GM12878 (cell line): Measurements from ENCODE around the gene PCDHGB5. TPM values are rescaled to one million over a fixed set of nuclear protein-coding genes. Genes with fewer than 3 reads are reported as not detected.

Experiments used
- ATAC-seq: fragments of 200-7000 bp; cut with Tn5 transposase; 3 replicates; pipeline ENCODE4 v1.9.1; 2020; ENCODE audit warnings: mild to moderate bottlenecking, moderate library complexity
- BruUV-seq: library from RNA; stranded (reverse); fragments of 400-500 nt; replicated peaks from 2 replicates; lab custom pipeline; 2021; lab: Mats Ljungman, UMichigan
- CTCF ChIA-PET: fragments of 300-600 bp; sonication (Branson Sonifier 250); formaldehyde crosslinking; extraction: SDS; loops from one replicate; lab custom pipeline; 2021; ENCODE audit warnings: inconsistent platforms; lab: Yijun Ruan, JAX
- POLR2A ChIA-PET: fragments of 350-600 bp; formaldehyde crosslinking; extraction: SDS; loops from one replicate; lab custom pipeline; 2021; ENCODE audit warnings: inconsistent platforms; lab: Charles Lee
- RAD21 ChIA-PET: fragments of 300-600 bp; sonication (Branson Sonifier 250); formaldehyde crosslinking; loops from one replicate; lab custom pipeline; 2023; ENCODE audit warnings: antibody characterized with exemption; ENCODE audit not compliant: unreplicated experiment; lab: Charles Lee
- SMC1A ChIA-PET: fragments of 300-600 bp; sonication (Branson Sonifier 250); formaldehyde crosslinking; loops from one replicate; lab custom pipeline; 2023; ENCODE audit not compliant: unreplicated experiment, uncharacterized antibody; lab: Charles Lee
- DNase-seq: peaks from one replicate; pipeline ENCODE4 v3.0.0-alpha.2; 2011; ENCODE audit warnings: low read depth, low spot score
- FAIRE-seq: peaks from 3 replicates; lab custom pipeline; 2011; peaks lifted over from hg19 to GRCh38; lab: Jason Lieb, UNC
- H2AFZ ChIP-seq: 2 replicates; pipeline ENCODE4 v1.6.0; 2011; ENCODE audit warnings: low read depth, low read length, control low read depth; ENCODE audit not compliant: control insufficient read depth
- H3K27ac ChIP-seq: 2 replicates; pipeline ENCODE4 v1.5.1; 2011; ENCODE audit warnings: control low read depth; ENCODE audit not compliant: control insufficient read depth, insufficient read depth
- H3K27me3 ChIP-seq, 2 experiments: replicated peaks in 1 of 2; 2 replicates each; pipeline versions ENCODE4 v1.6.0 to v1.6.1; 2011; ENCODE audit warnings: low read length in 1 of 2; ENCODE audit not compliant: control insufficient read depth in 2 of 2, insufficient read depth in 2 of 2
- H3K36me3 ChIP-seq, 2 experiments: 2 replicates each; pipeline ENCODE4 v1.5.1; 2011; ENCODE audit warnings: low read length in 1 of 2; ENCODE audit not compliant: control insufficient read depth in 2 of 2, insufficient read depth in 2 of 2
- H3K4me1 ChIP-seq: 2 replicates; pipeline ENCODE4 v1.6.1; 2011; ENCODE audit warnings: mild to moderate bottlenecking, low read length, moderate library complexity, mixed read lengths; ENCODE audit not compliant: control insufficient read depth, insufficient read depth
- H3K4me2 ChIP-seq: 2 replicates; pipeline ENCODE4 v1.6.0; 2011; ENCODE audit warnings: control low read depth; ENCODE audit not compliant: control insufficient read depth, insufficient read depth
- H3K4me3 ChIP-seq: fragments of 200-600 bp; sonication (generic); 2 replicates; pipeline ENCODE4 v1.5.1; 2016
- H3K79me2 ChIP-seq: 2 replicates; pipeline ENCODE4 v1.6.0; 2011; ENCODE audit warnings: low read length; ENCODE audit not compliant: control insufficient read depth, insufficient read depth
- H3K9ac ChIP-seq: 2 replicates; pipeline ENCODE4 v1.8.0; 2011; ENCODE audit warnings: low read length, control low read depth, mixed read lengths; ENCODE audit not compliant: control insufficient read depth, insufficient read depth
- H3K9me3 ChIP-seq: replicated peaks from 3 replicates; pipeline ENCODE4 v1.5.1; 2011; ENCODE audit warnings: mild to moderate bottlenecking, low read length; ENCODE audit not compliant: control insufficient read depth, insufficient read depth
- H4K20me1 ChIP-seq: 2 replicates; pipeline ENCODE4 v1.6.0; 2011; ENCODE audit not compliant: control insufficient read depth, insufficient read depth
- BCLAF1 ChIP-seq: fragments of 450-650 bp; IDR thresholded peaks from 2 replicates; pipeline ENCODE4 v1.6.1; 2017; ENCODE audit warnings: antibody characterized with exemption, mild to moderate bottlenecking, moderate library complexity
- CTCF ChIP-seq, 3 experiments: IDR thresholded peaks in 2 of 3; conservative IDR thresholded peaks in 1 of 3; 2 replicates each; pipeline ENCODE4 v1.5.1; 2011; ENCODE audit warnings: low read depth in 3 of 3, low read length in 3 of 3, mild to moderate bottlenecking in 3 of 3, control low read depth in 2 of 3, moderate library complexity in 2 of 3, inconsistent platforms in 1 of 3, mixed read lengths in 1 of 3; ENCODE audit not compliant: control insufficient read depth in 2 of 3, insufficient read depth in 1 of 3; ENCODE audit errors: extremely low read depth in 1 of 3
- IRF4 ChIP-seq: IDR thresholded peaks from 2 replicates; pipeline ENCODE4 v1.6.1; 2011; ENCODE audit warnings: low read depth, low read length
- NR2C2 ChIP-seq: IDR thresholded peaks from 2 replicates; pipeline ENCODE4 v1.6.1; 2011; ENCODE audit warnings: borderline replicate concordance, low read depth; ENCODE audit not compliant: control insufficient read depth, insufficient read length
- RAD21 ChIP-seq: IDR thresholded peaks from 2 replicates; pipeline ENCODE4 v1.6.1; 2011; ENCODE audit warnings: mild to moderate bottlenecking, low read depth, low read length, moderate library complexity; ENCODE audit not compliant: insufficient read depth
- SMC3 ChIP-seq: IDR thresholded peaks from 2 replicates; pipeline ENCODE4 v1.6.1; 2011; ENCODE audit warnings: low read length, improper control_type of control experiment, borderline replicate concordance
- TCF12 ChIP-seq: IDR thresholded peaks from 2 replicates; pipeline ENCODE4 v1.6.1; 2011; ENCODE audit warnings: low read depth, mild to moderate bottlenecking, low read length
- ZBTB33 ChIP-seq: fragments of 450-650 bp; IDR thresholded peaks from 2 replicates; pipeline ENCODE4 v1.6.1; 2017; ENCODE audit warnings: mild to moderate bottlenecking
- ZSCAN29 ChIP-seq: fragments of 450-650 bp; IDR thresholded peaks from 2 replicates; pipeline ENCODE4 v1.6.1; 2017; ENCODE audit warnings: mild to moderate bottlenecking, moderate library complexity
- ZZZ3 ChIP-seq: IDR thresholded peaks from 2 replicates; pipeline ENCODE4 v1.6.1; 2011; ENCODE audit warnings: low read depth; ENCODE audit not compliant: control insufficient read depth, insufficient read length
- WGBS: methylation state at CpG from one replicate; pipeline ENCODE4 v1.1.6; 2016; ENCODE audit warnings: low lambda C conversion rate; ENCODE audit not compliant: insufficient replicate concordance, insufficient coverage; ENCODE audit errors: missing lambda C conversion rate; 5-methylcytosine and 5-hydroxymethylcytosine counted together
- in situ Hi-C: fragments of 300-500 bp; cut with MboI; formaldehyde crosslinking; loops from 9 replicates; pipeline ENCODE4 v1.14.3; 2018; ENCODE audit warnings: mixed read lengths
- intact Hi-C: fragments of 100-400 bp; cut with micrococcal nuclease; formaldehyde crosslinking; loops from one replicate; pipeline ENCODE4 v1.14.2; 2022; ENCODE audit not compliant: unreplicated experiment
- polyA plus RNA-seq, 11 experiments: library from polyadenylated mRNA; depleted of rRNA in 4 of 11; unstranded in 6 of 11; stranded (reverse) in 5 of 11; fragments of >200 nt; fragmentation: Nextera tagmentation in 4 of 11; fragmentation: Illumina TruSeq in 1 of 11; extraction: Ambion mirVana in 4 of 11; extraction: Trizol in 1 of 11; gene quantifications; 1 replicate in 1 of 11; 2 replicates in 10 of 11; pipeline versions ENCODE4 v1.2.1 to v1.2.3, GENCODE V29; 2011 to 2016; ENCODE audit warnings: inconsistent platforms in 2 of 11, missing spikeins in 2 of 11, low read depth in 1 of 11
- total RNA-seq, 4 experiments: library from RNA; depleted of rRNA in 3 of 4; stranded (reverse); fragments of >200 nt in 3 of 4; fragmentation: Illumina TruSeq in 1 of 4; extraction: Trizol in 1 of 4; gene quantifications; 2 replicates each; pipeline versions ENCODE4 v1.2.1 to v1.2.3, GENCODE V29; 2013 to 2021

The PCDHGB5 gene
- total and polyA plus RNA-seq, 10 of the 15 experiments (the other 5 are each of a cell fraction or from before 2014, with no cell fraction given) = 0.02 to 2.3 (median 1.3) TPM; not detected in 1

GRCh38 chr5:141369994-141370848 is 27.5 kb upstream of the PCDHGB5 start, which contains the start of gene PCDHGB3:
PCDHGB3 (plus strand) TSS chr5:141370242; CDS start chr5:141370395, 153 bp downstream.
- BruUV-seq = no TSS peak
- intact Hi-C loops = no loop called here
- ChIA-PET RAD21 (interaction anchor here (0.6 to 2.4 kb wide), 15 partner anchors 12 to 220 kb away, joined by 3 to 24 read pairs (median 4); partner anchors contain the start of genes PCDHGA10, PCDHGA11, PCDHGA12 and PCDHGC3), SMC1A (interaction anchor here (0.6 to 2.6 kb wide), 20 partner anchors 33 to 628 kb away, joined by 3 to 17 read pairs (median 4); partner anchors contain the start of genes PCDHGA10, PCDHGA11, PCDHGA12 and PCDHGC3), POLR2A (interaction anchor here (1.8 kb wide), 1 partner anchor 50 kb away, joined by 7 read pairs; the partner anchor contains the start of gene TAF7)
- Histone ChIP-seq H3K27me3 (no peaks in the 10 kb centered on the region; a peak in 1 of 4 replicates), H3K79me2 (no peaks in the 10 kb centered on the region), H3K4me3 (0 out of 2 replicates have a peak within 1 kb of the TSS, but pooled peaks have one; percentile 18), H3K27ac (no peak within 1 kb of the TSS), H3K4me1 (no peaks in the 10 kb centered on the region), H3K9ac (no peak within 1 kb of the TSS), H3K9me3 (peaks cover 25% of the 10 kb centered on the region; the same call in 2 of the 3 replicates), H3K4me2 (0 out of 2 replicates have a peak within 1 kb of the TSS, but pooled peaks have one; percentile 17), H3K36me3 (no peaks in the 10 kb centered on the region), H4K20me1 (no peaks in the 10 kb centered on the region)
- 13% methylated on average over 32 of the region's 32 CpGs for WGBS
- in situ Hi-C loops = no loop called here
- no peak for FAIRE-seq
- DNase-seq = no peak
- peak; percentile 96 for ATAC-seq
- TF ChIP-seq ZZZ3 (no peak), TCF12 (no peak), SMC3 (peak; percentile 30; the same call in 1 of the 2 replicates), IRF4 (no peak), NR2C2 (no peak), BCLAF1 (no peak), RAD21 (0 out of 2 replicates have a peak, but pooled peaks have one; percentile 1), ZBTB33 (no peak), CTCF (IDR thresholded peaks at IDR 0.05 in 2 of 3, conservative IDR thresholded peaks at IDR 0.05 in 1 of 3; ENCODE audit: control insufficient read depth in 2 of 3, extremely low read depth in 1 of 3, insufficient read depth in 1 of 3, low read depth in 3 of 3, low read length in 3 of 3) (peak; percentile 38 to 72 (median 43)), ZSCAN29 (peak; percentile 79; the same call in 1 of the 2 replicates)
- TF ChIP-seq, all 136 proteins: peak for 4
- CTCF ChIA-PET = interaction anchor here (0.6 to 3.2 kb wide), 34 partner anchors 10 to 196 kb away, joined by 3 to 40 read pairs (median 5); partner anchors contain the start of genes PCDHGA10, PCDHGA11, PCDHGA12 and PCDHGB5
- peak within 1 kb of the TSS; percentile 75 for H2AFZ ChIP-seq
